ENCODE results near the gene BRICD5.

BRICD5 gene

GRCh38 chr16:2165861-2166260 is 44.8 kb downstream of the BRICD5 start:
- H3K27ac ChIP-seq = no peak overlapping the region
- no peak for TF ChIP-seq CTCF (conservative IDR thresholded peaks at IDR 0.05)

- H3K27ac ChIP-seq = no peak overlapping the region
- no peak for TF ChIP-seq CTCF (conservative IDR thresholded peaks at IDR 0.05)
Measured at GRCh38 chr16:2163211-2163881, 47.3 kb downstream of the BRICD5 start.

DNA sequence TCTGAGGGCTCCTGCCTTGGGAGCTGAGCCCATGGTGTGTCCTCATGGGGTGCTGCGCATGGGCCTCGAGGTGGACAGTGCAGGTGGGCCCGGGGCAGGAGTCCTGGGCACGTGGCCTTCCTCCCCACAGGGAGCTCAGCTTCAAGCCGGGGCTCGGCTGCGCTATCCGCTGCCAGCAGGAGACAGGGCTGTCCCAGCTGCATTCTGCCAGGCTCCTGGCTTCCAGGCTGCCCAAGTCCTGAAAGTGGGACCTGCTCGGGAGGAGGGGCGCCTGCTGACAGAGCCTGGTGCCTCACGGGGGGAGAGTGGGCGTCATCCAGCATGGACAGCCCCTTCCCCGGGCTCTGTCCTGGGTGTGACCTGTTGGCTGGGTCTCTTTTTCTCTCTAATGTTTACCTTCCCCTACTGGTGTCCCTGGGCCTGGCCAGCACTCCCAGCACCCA is 48.0 kb downstream of the BRICD5 start:
- TF ChIP-seq CTCF (conservative IDR thresholded peaks at IDR 0.05) = no peak
- no peak overlapping the region for H3K27ac ChIP-seq

GRCh38 chr16:2161911-2162310 is 48.8 kb downstream of the BRICD5 start:
- no peak overlapping the region for H3K27ac ChIP-seq
- no peak for TF ChIP-seq CTCF (conservative IDR thresholded peaks at IDR 0.05)

DNA sequence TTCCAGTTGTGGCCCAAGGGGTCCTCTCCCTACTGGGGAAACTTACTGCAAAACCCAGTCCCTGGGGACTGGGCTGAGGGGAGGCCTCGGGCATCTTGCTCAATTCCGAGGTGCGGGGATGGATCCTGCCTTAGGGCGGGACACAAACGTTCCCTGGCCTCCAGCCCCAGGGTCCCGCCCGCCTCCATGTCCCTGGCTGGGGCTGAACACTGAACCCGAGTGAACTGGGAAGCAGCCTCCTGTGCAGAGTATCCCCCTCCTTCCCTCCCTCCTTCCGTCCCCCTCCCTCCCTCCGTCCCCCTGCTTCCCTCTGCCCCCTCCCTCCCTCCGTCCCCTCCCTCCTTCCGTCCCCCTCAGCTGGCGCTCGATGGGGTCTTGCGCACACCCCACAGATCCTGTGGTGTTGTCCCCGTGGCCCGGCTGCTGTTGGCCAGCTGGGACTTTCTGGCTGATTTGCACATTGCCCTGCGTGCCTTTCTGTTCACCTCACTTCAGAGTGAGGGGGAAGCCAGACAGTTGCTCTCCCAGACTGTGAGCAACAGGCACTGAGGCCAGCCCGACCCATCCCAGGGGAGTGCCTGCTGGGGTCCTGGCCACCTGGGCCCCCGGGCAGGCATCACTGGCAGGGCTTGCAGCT is 49.6 kb downstream of the BRICD5 start:
- no peak for TF ChIP-seq CTCF (conservative IDR thresholded peaks at IDR 0.05)
- H3K27ac ChIP-seq = no peak overlapping the region
